ENCODE results near the gene OSBPL5. TPM values are rescaled to one million over a fixed set of nuclear protein-coding genes. Genes with fewer than 3 reads are reported as not detected.

OSBPL5 gene
- total and polyA plus RNA-seq, 5 experiments from 2014 or later: 4.4 to 18.3 (median 5.5) TPM

GRCh38 chr11:3130269-3131071 is 34.6 kb downstream of the OSBPL5 start:
- ATAC-seq (no peak), DNase-seq (peak in 1 of 10 donors; percentile 51)
- no peak overlapping the region for H3K4me3 Mint-ChIP-seq
- peak overlapping the region in 1 of 10 donors; percentile 66 for H3K27ac Mint-ChIP-seq
- H3K36me3 Mint-ChIP-seq: peaks cover 0 to 4% (median 0%) of the 10 kb centered on the region in 3 donors
- H3K27me3 Mint-ChIP-seq: no peaks in the 10 kb centered on the region
- POLR2A ChIA-PET: no interaction called here
- peaks cover 9 to 23% (median 13%) of the 10 kb centered on the region in 4 donors for H3K4me1 Mint-ChIP-seq
- no peaks in the 10 kb centered on the region for H3K9me3 Mint-ChIP-seq

GRCh38 chr11:3129591-3130268 is 35.4 kb downstream of the OSBPL5 start:
- H3K9me3 Mint-ChIP-seq: no peaks in the 10 kb centered on the region
- H3K4me3 Mint-ChIP-seq: no peak overlapping the region
- ATAC-seq (no peak), DNase-seq (peak in 1 of 10 donors; percentile 36)
- H3K27ac Mint-ChIP-seq: no peak overlapping the region
- H3K4me1 Mint-ChIP-seq: peaks cover 6 to 16% (median 9%) of the 10 kb centered on the region in 4 donors
- POLR2A ChIA-PET: no interaction called here
- no peaks in the 10 kb centered on the region for H3K27me3 Mint-ChIP-seq
- H3K36me3 Mint-ChIP-seq: peaks cover 0 to 11% (median 2%) of the 10 kb centered on the region in 3 donors

GRCh38 chr11:3129181-3129590 is 35.9 kb downstream of the OSBPL5 start:
- ATAC-seq (no peak), DNase-seq (peak in 1 of 10 donors; percentile 32)
- H3K27me3 Mint-ChIP-seq: no peaks in the 10 kb centered on the region
- H3K9me3 Mint-ChIP-seq: no peaks in the 10 kb centered on the region
- no peak overlapping the region for H3K27ac Mint-ChIP-seq
- peaks cover 0 to 15% (median 2%) of the 10 kb centered on the region in 3 donors for H3K36me3 Mint-ChIP-seq
- H3K4me1 Mint-ChIP-seq: peaks cover 6 to 16% (median 9%) of the 10 kb centered on the region in 4 donors
- POLR2A ChIA-PET: no interaction called here
- no peak overlapping the region for H3K4me3 Mint-ChIP-seq

DNA sequence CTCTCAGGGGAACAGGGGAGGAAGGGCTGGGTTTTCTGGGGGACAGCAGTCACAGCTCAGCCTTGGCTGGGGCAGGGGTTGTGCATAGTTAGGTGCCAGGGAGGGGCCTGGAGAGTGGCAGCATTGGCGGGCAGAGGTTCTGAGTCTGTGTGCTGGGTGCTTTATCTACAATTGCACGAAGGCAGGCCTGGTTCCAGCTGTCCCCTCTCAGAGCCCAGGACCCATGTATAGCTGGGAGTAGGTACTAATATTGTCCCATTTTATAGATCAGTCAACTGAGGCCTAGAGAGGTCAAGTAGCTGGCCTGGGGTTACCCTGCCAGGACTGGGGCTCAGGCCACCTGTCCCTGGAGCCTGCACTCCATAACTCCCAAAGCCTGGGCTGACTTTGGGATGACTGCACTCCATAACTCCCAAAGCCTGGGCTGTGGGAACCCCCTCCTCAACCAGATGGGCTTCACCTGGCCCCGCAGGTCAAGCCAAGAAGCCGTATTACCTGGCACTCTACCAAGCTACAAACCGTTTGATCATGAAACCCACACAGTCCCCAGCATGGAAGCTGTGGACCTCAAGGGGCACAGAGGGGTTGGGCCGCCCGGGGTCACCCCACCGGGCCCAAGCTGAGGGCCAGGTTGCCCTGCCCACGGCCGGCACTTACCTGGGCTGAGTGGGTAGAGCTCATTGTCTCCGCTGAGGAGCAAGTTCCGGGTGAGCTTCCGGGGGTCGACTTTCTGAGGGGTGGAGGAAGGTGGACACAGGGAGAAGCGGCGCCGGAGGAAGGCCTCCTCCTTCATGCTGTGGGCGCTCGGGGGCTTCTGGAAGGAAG is 36.5 kb downstream of the OSBPL5 start:
- Mint-ChIP-seq H3K27ac (peak overlapping the region in 1 of 10 donors; percentile 41), H3K27me3 (no peaks in the 10 kb centered on the region), H3K4me1 (peaks cover 6 to 15% (median 9%) of the 10 kb centered on the region in 4 donors), H3K36me3 (peaks cover 0 to 20% (median 2%) of the 10 kb centered on the region in 3 donors), H3K4me3 (no peak overlapping the region), H3K9me3 (no peaks in the 10 kb centered on the region)
- ATAC-seq (no peak), DNase-seq (peak in 1 of 10 donors; percentile 28)
- POLR2A ChIA-PET: interaction anchor here (0.7 kb wide), 1 partner anchor 682 kb away, joined by 3 read pairs; no protein-coding TSS in a partner anchor

- Mint-ChIP-seq H3K27ac (no peak overlapping the region), H3K36me3 (peaks cover 0 to 20% (median 4%) of the 10 kb centered on the region in 3 donors), H3K27me3 (no peaks in the 10 kb centered on the region), H3K4me3 (peak overlapping the region in 1 of 10 donors; percentile 22), H3K4me1 (peaks cover 4 to 9% (median 7%) of the 10 kb centered on the region in 4 donors), H3K9me3 (no peaks in the 10 kb centered on the region)
- ATAC-seq (no peak), DNase-seq (peak in 1 of 10 donors; percentile 45)
- POLR2A ChIA-PET: no interaction called here
Measured at GRCh38 chr11:3127706-3128355, 37.3 kb downstream of the OSBPL5 start.

- DNase-seq (peak in 1 of 10 donors; percentile 43), ATAC-seq (no peak)
- H3K4me3 Mint-ChIP-seq: no peak overlapping the region
- H3K27me3 Mint-ChIP-seq: no peaks in the 10 kb centered on the region
- no peaks in the 10 kb centered on the region for H3K9me3 Mint-ChIP-seq
- peaks cover 0 to 5% (median 1%) of the 10 kb centered on the region in 4 donors for H3K4me1 Mint-ChIP-seq
- no peak overlapping the region for H3K27ac Mint-ChIP-seq
- POLR2A ChIA-PET: no interaction called here
- peaks cover 0 to 20% (median 4%) of the 10 kb centered on the region in 3 donors for H3K36me3 Mint-ChIP-seq
Measured at GRCh38 chr11:3126901-3127691, 38.0 kb downstream of the OSBPL5 start.

DNA sequence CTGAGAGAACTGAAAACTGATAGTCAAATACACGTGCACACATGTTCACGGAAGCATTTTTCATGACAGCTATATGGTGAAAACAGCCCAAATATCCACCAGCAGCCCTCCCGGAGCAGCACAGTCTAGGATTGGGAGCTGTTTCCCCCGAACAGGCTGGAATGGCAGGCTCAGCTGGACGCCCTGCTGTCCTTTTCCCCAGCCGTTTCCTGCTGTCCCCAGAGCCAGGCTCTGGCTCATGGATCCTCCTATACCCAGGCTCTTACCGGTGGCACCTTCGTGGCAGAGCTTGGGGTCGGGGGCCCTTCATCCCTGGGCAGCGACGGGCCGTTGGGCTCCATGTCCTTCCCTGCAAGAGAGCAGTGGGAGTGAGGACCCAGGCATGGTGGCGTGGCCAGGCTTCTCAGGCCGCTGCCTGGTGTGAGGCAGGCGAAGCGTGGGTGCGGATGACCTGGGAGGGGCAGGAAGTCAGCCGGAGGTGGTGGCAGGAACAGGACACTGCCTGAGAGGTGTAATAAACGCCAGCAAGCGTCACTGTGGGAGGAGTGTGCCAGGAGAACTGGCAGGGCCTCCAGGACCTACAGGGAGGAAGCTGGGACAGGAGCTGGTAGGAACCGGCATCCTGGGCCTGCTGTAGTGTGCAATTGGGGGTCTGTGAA is 38.8 kb downstream of the OSBPL5 start:
- Mint-ChIP-seq H3K4me1 (peaks cover 0 to 2% (median under 1%) of the 10 kb centered on the region in 4 donors), H3K9me3 (no peaks in the 10 kb centered on the region), H3K27ac (no peak overlapping the region), H3K27me3 (no peaks in the 10 kb centered on the region), H3K4me3 (peak overlapping the region in 1 of 10 donors; percentile 18), H3K36me3 (peaks cover 0 to 20% (median 6%) of the 10 kb centered on the region in 3 donors)
- DNase-seq (peak in 1 of 10 donors; percentile 43), ATAC-seq (no peak)
- POLR2A ChIA-PET: no interaction called here

DNA sequence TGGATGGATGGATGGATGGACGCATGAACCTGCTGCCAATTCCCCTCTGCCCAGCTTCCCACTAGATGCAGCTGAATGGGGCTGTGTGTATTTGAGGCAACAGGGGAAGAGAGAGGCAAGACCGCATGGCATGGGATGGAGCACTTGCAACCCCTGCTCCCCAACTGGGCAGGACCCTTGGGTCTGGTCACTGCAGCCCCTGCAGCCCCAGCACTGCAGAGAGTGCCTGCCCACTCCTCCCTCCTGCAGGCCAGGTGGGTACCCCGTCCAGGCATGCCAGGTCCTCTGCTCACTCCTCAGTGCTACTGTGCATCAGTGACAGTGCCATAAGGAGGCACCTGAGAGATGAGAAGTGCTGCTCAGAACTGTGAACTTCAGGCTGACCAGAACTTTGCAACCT is 40.3 kb downstream of the OSBPL5 start:
- Mint-ChIP-seq H3K9me3 (no peaks in the 10 kb centered on the region), H3K4me3 (no peak overlapping the region), H3K36me3 (peaks cover 0 to 22% (median 8%) of the 10 kb centered on the region in 3 donors), H3K27me3 (no peaks in the 10 kb centered on the region), H3K4me1 (peaks cover 0 to 2% (median 0%) of the 10 kb centered on the region in 4 donors), H3K27ac (no peak overlapping the region)
- DNase-seq (peak in 1 of 10 donors; percentile 60), ATAC-seq (no peak)
- POLR2A ChIA-PET: no interaction called here

DNA sequence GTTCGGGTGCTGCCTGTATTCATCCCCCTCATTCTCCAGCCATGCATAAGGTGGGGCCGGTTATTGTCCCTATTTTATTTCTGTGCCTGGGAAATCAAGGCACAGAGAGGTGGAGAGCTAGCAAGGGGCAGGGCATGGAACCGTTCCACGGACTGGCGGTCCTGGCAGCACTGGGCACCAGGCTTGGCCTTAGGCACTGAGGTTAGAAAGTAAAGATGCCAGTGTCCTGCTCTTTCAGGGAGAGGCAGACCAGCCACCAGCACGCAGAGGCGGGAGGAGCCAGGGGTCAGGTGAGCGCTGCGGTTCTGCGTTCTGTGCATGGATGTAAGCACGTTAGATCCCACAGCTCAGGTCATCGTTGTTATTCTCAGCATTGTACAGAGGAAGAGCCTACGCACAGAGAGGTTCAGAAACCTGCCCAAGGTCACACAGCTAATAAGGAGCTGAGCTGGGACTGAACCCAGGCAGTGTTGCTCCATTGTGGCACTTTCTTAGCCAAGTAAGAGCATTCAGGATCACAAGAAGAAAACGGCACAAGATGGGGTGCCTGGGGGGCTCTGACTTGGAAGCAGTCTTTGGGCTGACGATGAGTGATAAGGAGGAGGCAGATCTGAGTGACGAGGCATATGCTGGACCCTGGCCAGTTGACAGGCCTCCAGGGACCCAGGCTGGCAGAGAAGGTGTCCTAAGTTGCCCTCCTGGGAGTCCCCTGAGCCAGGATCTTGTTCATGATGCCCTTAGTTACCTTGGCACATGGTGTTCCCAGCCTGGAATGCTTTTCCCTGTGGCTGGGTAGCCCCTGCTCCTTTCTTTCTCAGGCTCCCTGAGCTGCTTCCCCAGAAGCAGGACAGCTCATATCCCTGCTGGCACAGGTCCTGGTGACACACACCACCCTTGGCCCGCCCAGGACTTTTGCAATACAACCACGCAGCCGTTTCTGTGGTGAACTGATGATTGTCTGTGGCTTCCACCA is 41.1 kb downstream of the OSBPL5 start:
- Mint-ChIP-seq H3K4me3 (no peak overlapping the region), H3K36me3 (peaks cover 0 to 22% (median 8%) of the 10 kb centered on the region in 3 donors), H3K27ac (peak overlapping the region in 2 of 10 donors; percentile 73 to 76), H3K27me3 (no peaks in the 10 kb centered on the region), H3K4me1 (peaks cover 0 to 2% (median 0%) of the 10 kb centered on the region in 4 donors), H3K9me3 (no peaks in the 10 kb centered on the region)
- no peak for ATAC-seq
- POLR2A ChIA-PET: no interaction called here
- peak in 1 of 10 donors; percentile 53 for DNase-seq

- Mint-ChIP-seq H3K36me3 (peaks cover 0 to 23% (median 8%) of the 10 kb centered on the region in 3 donors), H3K27ac (no peak overlapping the region), H3K4me1 (peaks cover 0 to 2% (median 0%) of the 10 kb centered on the region in 4 donors), H3K9me3 (no peaks in the 10 kb centered on the region), H3K27me3 (no peaks in the 10 kb centered on the region), H3K4me3 (no peak overlapping the region)
- ATAC-seq (no peak), DNase-seq (no peak)
- POLR2A ChIA-PET: no interaction called here
Measured at GRCh38 chr11:3123305-3123704, 41.8 kb downstream of the OSBPL5 start.

Data from naive thymus-derived CD8-positive, alpha-beta T cell (primary cell).